Measurements from ENCODE around the gene KCNA10. TPM values are rescaled to one million over a fixed set of nuclear protein-coding genes. Genes with fewer than 3 reads are reported as not detected.

Gene KCNA10
- total RNA-seq, 1 experiment from 2014 or later = not detected

- intact Hi-C loops (cut with micrococcal nuclease) = no loop called here
- Histone ChIP-seq H4K20me1 (ENCODE audit: insufficient read depth) (no peaks in the 10 kb centered on the region), H3K9me2 (ENCODE audit: insufficient read depth) (no peaks in the 10 kb centered on the region), H2AFZ (ENCODE audit: low read depth, low read length, poor library complexity, severe bottlenecking) (no peak overlapping the region), H3K4me1 (ENCODE audit: control insufficient read depth in 1 of 2, insufficient read depth in 2 of 2, low read length in 2 of 2) (no peaks in the 10 kb centered on the region), H3K27me3 (ENCODE audit: insufficient read depth, low read length) (no peaks in the 10 kb centered on the region), H3K4me2 (ENCODE audit: low read length) (no peak overlapping the region), H3K9ac (ENCODE audit: low read length) (no peak overlapping the region), H3K36me3 (ENCODE audit: control insufficient read depth in 1 of 2, insufficient read depth in 2 of 2, low read length in 2 of 2) (no peaks in the 10 kb centered on the region), H3K9me3 (ENCODE audit: control insufficient read depth in 1 of 2, insufficient read depth in 1 of 2, low read depth in 1 of 2, low read length in 2 of 2) (no peaks in the 10 kb centered on the region), H3K4me3 (replicated peaks in 1 of 2; ENCODE audit: low read depth in 1 of 2, low read length in 2 of 2) (no peak overlapping the region), H3K79me2 (ENCODE audit: insufficient read depth, low read length) (no peaks in the 10 kb centered on the region), H3K27ac (ENCODE audit: low read depth, low read length) (no peak overlapping the region)
- POLR2A ChIA-PET = no interaction called here
- RAD21 ChIA-PET (ENCODE audit: low non-redundant PET in 1 of 2, low total read pairs in 2 of 2, uncharacterized antibody in 2 of 2, unreplicated experiment in 2 of 2) = no interaction called here
- DNase-seq (ENCODE audit: low read depth, low spot score) (no peak), ATAC-seq (no peak)
- TF ChIP-seq ZFX (IDR thresholded peaks at IDR 0.05) (no peak), RAD21 (IDR thresholded peaks at IDR 0.05; ENCODE audit: low read depth) (no peak), JUND (IDR thresholded peaks at IDR 0.05) (no peak), FOSL1 (IDR thresholded peaks at IDR 0.05; ENCODE audit: low read depth) (no peak), TCF7L2 (IDR thresholded peaks at IDR 0.05; ENCODE audit: borderline replicate concordance, extremely low read depth, insufficient read depth, insufficient read length) (no peak), SRF (IDR thresholded peaks at IDR 0.05; ENCODE audit: low read depth) (no peak), SP1 (IDR thresholded peaks at IDR 0.05; ENCODE audit: low read depth) (no peak), ELF1 (IDR thresholded peaks at IDR 0.05; ENCODE audit: borderline replicate concordance, low read depth) (no peak), EGR1 (IDR thresholded peaks at IDR 0.05; ENCODE audit: low read depth) (no peak), YY1 (IDR thresholded peaks at IDR 0.05; ENCODE audit: extremely low read depth, insufficient replicate concordance, low read depth, low read length) (no peak), POLR2AphosphoS5 (IDR thresholded peaks at IDR 0.05; ENCODE audit: low read depth, low read length) (no peak), SIN3A (IDR thresholded peaks at IDR 0.05; ENCODE audit: low read depth) (no peak), EZH2phosphoT487 (IDR thresholded peaks at IDR 0.05; ENCODE audit: borderline replicate concordance) (no peak), REST (IDR thresholded peaks at IDR 0.05; ENCODE audit: low read depth) (no peak), CBX3 (IDR thresholded peaks at IDR 0.05; ENCODE audit: low read depth) (no peak), POLR2A (IDR thresholded peaks at IDR 0.05; ENCODE audit: borderline replicate concordance, extremely low read depth, insufficient read depth, insufficient read length) (no peak)
- no TSS peak for BruUV-seq (replicated peaks)
- CTCF ChIA-PET = no interaction called here
These were observed 16.4 kb downstream of the KCNA10 start for GRCh38 chr1:110502402-110503151.
